ENCODE data around the gene GARRE1.

- no peak for TF ChIP-seq CEBPB (IDR thresholded peaks at IDR 0.05)
- no peak for TF ChIP-seq PHF8 (IDR thresholded peaks at IDR 0.05; ENCODE audit: borderline replicate concordance, low read depth)
Observed at GRCh38 chr19:34269081-34269480, 14.7 kb downstream of the GARRE1 start.

All from A549 (cell line).